GM19467 (cell line): ENCODE measurements around the gene GRXCR2.
"Not testable (repeated sequence)": the region's sequence is repeated elsewhere in the genome, so short reads cannot be mapped to it uniquely, and the experiment has no call there.

Source experiments
- ATAC-seq: cut with Tn5 transposase; IDR thresholded peaks from one replicate; pipeline ENCODE4 v1.9.1; 2021; ENCODE audit warnings: mild to moderate bottlenecking, moderate library complexity; ENCODE audit not compliant: unreplicated experiment

Gene GRXCR2, protein sequence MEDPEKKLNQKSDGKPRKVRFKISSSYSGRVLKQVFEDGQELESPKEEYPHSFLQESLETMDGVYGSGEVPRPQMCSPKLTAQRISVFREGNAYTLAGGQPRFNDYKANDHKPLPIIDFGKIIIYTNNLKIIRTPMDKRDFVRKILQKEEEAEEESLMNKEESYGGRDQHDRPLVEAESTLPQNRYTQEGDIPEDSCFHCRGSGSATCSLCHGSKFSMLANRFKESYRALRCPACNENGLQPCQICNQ

DNA sequence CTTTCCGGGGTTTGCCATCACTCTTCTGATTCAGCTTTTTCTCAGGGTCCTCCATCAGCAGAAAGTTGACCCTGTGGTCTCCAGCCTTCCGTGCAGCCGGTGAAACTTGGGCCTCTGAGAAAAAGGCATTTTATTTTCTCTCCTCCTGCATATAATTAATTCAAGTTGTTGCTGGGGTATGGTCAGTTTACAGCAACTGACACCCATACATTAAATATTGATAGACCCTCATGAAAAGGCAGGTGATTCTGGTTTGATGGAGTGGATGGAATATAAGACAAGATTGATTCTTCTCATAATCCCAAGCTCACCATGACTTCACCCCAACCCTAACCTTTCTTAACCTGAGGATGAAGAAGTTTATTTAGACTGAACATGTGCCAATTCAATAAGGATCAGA is at the start of gene GRXCR2:
GRXCR2 (minus strand) TSS at position 101 of the 400 bp plus-strand sequence; CDS start at position 55, 46 bp downstream.
- no peak for ATAC-seq

DNA sequence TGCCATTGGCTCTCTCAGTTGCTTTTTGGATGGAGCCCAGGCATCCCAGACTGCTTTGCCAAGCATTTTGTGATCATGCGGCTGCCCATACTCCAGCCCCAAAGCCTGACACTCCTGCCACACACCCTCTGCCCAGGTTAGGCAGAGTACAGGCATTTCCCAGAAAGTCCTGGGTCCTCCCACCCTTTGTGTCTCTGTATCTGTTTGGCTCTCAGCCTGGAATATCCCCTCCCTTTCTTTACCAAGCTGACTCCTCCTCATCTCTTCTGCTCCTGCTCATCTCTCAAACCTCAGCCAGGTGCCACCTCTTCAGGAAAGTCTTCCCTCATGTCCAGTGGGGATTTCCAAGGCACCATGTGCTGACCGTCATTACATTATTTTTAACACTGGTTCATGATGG is 49.2 kb upstream of the GRXCR2 start:
- no peak for ATAC-seq

DNA sequence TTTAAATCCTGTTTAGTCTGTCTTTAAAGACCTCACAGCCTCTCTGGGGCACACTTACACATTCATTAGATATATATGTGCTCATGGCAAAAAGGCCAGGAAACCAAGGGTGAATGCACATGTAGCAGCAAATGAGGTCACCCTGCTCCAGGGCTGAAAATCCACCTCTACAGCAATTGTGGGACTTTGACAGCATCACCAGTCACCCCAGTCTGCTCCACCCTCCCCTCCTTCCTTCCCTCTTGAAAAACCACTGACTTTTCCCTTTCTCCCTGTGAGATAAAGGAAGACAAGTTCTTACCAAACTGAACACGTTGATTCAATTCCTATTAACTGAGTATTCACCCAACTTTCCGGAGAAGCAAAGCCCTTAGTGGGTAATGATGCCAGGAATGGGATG is 48.4 kb upstream of the GRXCR2 start:
- ATAC-seq: no peak

DNA sequence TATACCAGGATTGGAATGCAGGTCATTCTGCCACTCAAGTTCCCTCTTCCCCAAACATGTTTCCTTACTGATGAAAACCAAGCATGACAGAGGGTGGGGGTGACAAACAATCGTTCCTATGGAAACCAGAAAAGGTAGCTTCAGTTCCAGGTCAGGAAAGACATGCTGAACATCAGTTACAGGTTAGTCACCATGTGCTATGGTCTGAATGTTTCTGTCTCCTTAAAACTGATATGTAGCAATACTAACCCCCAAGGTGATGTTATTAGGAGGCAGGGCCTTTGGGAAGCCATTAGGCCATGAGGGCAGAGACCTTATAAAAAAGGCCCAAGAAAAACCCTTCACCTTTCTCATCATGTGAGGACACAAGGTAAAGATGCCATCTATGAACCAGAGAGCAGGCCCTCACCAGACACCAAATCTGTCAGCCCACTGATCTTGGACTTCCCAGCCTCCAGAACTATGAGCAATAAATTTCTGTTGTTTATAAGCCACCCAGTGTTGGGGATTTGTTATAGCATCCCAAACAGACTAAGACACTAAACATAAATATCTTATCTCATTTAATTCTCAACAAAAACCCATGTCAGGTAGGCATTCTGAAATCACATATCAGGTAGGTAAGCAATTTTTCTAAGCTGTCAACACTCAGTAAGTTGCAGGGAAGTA is 47.9 kb upstream of the GRXCR2 start:
- no peak for ATAC-seq

DNA sequence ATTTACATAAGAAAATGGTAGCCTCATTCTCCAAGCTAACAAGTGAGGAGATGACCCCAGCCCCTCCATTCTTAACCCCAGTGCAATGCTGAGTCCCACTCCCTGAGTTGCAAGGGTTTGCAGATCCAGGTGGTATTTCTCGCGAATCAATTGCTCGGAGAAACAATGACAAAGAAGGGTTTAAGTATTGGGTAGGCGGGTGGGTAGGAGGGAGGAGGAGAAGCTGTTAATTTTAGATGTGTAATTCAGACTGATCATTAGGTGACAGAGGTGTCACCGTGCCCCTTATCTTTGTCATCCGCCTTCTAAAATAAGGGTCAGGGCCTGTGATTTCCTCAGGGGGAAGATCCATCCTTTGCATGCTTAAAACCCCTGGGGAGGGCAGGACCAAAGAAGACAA is 46.6 kb upstream of the GRXCR2 start:
- no peak for ATAC-seq

DNA sequence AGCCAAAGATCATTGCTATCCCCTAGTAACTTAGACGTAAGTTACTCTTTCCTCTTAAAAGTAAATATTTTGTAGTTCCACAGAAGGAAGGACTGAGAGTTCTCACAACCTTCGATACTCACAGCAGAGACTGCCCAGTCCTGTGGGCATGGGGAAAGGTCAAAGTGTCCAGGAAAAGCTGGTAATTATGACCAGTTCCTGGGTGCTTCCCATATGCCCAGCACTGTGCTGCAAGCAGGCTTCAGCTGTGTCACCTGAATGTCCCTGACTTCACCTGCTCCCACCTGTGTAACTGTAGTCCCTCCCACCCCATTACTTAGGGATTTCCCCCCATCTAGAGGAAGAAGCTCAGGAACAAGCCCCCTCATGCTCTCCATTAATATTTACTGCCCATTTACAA is 45.6 kb upstream of the GRXCR2 start:
- no peak for ATAC-seq

DNA sequence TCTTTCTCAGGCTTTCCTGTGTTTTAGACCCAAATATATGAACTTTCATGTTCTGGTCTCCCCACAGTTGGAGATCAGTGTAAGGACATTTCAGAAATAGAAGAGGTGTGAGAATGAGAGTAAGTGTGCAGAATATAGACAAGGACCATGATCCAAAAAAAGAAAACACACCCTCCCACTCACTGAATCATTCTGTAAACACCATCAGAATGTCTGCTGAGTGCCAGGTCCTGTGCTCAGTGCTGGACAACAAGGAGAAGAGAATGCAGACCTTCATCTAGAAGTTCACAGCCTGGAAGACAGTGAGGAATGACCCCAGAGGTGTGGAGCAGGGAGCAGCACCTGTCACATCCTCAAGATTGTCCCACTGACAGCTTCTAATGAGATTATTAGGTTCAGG is 44.5 kb upstream of the GRXCR2 start:
- no peak for ATAC-seq

DNA sequence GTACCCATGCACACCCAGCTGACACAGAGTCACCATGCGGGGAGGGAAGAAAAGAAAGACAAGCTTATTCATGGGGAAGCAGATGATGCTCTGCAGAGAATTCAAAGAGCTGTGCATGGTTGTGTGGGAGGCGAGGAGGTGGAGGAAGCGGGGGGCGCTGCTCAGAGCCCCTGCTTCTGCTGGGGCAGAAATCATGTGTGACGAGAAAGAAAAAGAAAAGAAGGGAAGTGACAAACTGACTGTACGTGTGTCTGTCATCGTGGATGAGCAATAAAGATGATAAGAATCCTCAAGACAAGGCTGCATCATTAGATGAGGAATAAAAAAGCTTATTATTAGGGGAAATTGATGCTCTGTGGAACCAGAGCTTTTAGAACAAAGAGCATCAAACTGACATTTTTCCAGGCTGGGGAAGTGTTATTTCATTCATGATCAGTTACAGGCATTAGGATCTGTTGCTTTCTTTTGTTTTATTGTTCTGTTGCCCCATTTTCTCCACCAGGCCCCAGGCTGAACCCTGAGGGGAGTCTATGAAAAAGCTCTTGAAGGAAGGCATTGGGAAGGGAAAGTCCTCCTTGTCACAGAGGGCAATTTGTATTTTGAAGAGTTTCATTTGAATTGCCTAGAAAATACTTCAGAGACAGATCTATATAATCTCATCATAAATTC is 43.3 kb upstream of the GRXCR2 start:
- no peak for ATAC-seq

DNA sequence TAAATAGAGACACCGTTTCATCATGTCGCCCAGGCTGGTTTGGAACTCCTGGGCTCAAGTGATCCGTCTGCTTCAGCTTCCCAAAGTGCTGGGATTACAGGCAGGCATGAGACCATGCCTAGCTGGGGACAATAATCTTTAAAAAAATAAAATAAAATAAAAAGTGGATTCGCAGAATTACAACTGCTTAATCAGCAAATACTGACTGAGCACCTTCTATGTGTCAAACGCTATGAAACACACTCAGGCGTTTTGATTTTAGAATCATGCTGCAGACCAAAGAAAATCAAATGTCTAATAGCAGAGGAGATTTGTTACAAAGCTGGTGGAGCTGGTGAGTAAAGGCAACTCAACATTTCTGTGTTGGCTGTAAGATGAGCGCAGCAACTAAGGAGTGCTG is 40.9 kb upstream of the GRXCR2 start:
- ATAC-seq: no peak

DNA sequence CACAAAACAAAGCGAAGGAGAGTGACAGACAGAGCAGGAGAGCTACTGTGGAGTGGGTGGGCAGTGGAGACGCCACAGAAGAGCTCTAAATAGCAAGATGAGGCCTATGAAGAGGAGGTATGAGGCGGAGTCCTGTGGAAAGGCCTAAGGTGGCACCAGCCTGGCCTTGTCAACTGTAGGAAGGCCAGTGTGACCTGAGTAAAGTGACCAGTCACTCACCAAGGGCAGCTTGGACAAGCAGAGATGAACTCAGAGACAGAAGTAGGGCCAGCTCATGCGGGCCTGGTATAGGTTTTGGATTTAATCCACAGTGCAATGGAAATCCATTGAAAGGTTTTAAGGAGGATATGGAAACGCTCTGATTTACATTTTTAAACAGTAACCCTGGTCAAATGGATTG is 39.8 kb upstream of the GRXCR2 start:
- no peak for ATAC-seq

DNA sequence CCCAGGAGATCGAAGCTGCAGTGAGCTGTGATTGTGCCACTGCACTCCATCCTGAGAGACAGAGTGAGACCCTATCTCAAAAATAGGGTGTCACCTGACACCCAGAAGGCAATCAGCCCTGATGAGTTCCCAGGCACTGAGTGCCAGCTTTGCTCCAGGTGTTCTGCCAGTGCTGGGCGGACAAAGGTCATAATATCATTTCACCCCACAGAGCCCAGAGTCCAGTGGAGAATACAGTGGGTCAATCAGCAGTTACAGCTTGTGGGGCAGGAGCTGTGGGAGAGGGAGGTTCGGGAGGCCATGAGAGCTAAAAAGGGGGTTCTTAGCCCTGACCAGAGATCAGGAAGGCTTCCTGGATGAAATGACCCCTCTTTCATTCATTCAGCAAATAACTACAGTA is 39.2 kb upstream of the GRXCR2 start:
- ATAC-seq: no peak

DNA sequence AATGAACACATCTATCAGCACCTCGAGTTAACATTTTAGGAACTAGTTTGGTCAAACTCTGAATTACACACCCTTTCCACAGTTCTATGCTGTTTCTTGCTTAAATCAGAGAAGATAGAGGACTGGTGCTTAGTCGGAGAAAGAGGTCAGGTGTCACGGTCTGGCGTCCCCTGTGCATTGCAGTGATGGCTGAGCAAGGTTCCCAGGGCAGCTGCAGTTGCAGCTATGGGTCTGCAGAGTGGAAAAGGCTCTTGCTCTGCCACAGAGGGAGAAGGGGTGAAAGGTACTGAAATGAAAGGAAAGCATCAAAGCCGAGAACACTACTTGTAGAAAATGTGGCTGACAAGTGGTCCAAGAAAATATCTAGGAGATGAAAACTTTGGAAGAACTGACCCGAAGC is 38.4 kb upstream of the GRXCR2 start:
- no peak for ATAC-seq

DNA sequence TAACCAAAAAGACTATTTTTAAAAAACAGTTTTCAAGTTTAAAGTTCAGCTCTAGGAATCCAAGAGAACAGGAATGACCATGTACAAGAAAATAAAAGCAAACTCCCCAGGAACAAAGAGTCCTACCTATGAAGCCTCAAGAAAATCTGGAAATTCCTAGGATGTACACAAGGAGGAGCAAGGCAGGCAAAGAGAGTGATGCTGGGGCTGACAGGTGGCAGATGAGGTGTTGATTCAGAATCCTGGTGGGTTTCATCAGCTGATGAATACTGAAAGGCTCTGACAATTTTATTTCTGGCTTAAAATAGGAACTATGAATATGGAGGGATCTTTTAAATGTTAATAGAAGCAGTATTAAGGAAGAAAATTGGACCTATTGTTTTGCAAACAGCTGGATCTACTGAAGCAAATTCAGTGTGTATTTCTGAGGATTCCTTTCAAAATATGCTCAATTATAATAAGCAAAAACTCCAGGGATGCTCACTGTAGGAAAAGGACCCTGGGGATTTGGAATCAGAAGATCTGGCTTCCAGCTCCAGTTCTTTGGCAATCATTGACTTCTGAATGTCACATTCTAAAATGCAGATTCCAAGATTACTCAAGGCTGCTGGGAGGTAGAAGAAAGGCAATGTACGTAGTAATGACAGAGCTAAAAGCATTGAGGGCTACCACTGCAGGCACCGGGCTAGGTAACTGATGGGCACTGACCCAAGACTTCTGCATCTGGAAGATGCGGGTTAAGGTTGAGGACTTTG is 35.6 kb upstream of the GRXCR2 start:
- ATAC-seq: no peak

DNA sequence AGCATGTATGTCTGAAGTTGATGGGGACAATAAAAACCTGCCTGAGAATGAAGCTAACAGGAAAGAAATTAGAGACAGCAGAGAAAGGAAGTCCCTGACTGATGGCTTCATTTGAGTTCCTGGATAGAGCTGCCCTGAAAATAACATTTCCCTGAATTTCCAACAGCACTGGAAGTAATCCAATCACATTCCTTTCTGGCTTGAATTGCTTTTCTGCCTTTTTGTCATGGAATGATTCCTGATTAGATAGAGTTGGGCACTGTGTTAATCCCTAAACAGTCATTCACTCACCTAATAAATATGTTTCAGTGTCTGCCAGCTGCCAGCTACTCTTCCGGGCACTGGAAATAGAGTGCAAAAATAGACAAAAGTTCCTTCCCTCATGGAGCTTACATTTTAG is 33.6 kb upstream of the GRXCR2 start:
- no peak for ATAC-seq

DNA sequence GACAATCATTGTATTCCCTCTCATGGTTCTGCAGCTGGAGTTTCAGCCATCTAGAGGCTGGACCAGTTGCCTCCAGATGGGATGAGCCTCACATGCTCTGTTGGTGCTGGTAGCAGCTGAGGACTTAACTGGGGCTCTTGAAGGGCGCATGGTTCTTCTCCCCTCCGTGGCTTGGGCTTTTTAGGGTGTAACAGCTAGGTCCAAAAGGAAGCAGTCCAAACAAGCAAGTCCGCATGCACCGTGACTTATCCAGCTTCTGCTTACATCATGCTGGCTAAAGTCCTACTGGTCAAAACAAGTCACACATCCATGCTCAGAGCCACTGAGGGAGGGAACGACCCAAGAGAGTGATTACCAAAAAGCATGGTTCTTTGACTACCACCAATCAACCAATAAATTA is 31.9 kb upstream of the GRXCR2 start:
- ATAC-seq: no peak

DNA sequence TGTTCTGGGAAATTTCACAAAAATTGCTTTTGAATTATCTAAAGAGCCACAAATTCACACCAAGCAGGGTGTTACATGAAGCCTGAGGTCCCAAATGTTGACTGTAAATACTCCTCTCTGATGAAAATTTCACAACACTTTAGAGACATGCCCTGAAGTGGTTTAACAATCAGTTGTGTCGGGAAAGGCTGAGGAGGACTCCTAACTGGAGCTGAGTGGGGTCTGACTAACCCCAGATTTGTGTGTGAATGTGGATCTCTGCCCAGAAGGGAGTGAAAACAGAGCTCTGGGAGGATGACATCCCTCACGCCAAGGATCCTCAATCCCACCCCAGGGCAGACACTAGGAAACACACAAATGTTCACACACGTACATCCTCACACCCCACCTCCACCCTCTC is 31.1 kb upstream of the GRXCR2 start:
- ATAC-seq: no peak

DNA sequence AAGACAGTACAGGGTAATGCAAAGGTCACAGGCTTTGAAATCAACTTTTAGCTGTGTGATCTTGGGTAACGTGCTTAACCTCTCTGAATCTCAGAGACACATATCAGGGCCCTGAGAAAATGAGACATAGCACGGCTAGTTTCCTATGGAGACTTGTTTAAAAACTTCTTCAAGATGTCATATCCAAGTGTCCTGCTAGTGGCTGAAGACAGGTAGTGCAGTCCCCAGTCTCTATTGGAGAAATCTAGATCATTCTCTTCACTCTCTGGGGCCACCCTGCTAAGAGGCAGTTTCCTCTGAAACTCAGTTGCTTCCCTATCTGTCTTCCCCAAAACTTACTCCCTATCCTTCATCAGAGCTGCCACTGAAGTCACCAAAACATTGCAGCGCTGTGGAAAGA is 30.3 kb upstream of the GRXCR2 start:
- peak; percentile 55 for ATAC-seq

DNA sequence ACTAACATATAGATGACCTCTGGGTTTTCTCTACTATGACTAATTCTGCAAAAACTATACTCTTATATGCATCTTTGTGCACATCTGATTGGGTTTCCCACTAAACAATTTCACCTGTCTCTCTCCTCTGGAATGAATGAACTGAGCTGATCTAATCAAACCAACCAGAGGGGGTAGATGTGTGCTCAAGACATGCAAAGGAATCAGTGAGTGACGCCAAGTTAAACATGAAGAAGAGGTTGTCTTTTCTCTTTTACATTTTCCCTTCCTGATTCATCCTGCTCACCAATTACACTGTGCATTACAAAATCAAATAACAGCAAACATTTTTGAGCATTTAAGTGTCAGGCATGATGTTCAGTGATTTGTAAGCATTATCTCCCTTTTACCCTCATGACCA is 29.6 kb upstream of the GRXCR2 start:
- no peak for ATAC-seq

DNA sequence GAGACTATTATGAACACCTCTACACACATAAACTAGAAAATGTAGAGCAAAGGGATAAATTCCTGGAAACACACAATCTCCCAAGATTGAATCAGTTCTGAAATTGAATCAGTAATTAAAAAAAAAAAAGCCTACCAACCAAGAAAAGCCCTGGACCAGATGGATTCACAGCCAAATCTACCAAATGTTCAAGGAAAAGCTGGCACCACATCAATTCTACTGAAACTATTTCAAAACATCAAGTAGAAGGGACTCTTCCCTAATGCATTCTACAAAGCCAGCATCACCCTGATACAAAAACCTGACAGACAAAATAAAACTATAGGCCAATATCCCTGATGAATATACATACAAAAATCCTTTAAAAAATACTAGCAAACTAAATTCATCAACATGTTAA is 25.4 kb upstream of the GRXCR2 start:
- no peak for ATAC-seq

DNA sequence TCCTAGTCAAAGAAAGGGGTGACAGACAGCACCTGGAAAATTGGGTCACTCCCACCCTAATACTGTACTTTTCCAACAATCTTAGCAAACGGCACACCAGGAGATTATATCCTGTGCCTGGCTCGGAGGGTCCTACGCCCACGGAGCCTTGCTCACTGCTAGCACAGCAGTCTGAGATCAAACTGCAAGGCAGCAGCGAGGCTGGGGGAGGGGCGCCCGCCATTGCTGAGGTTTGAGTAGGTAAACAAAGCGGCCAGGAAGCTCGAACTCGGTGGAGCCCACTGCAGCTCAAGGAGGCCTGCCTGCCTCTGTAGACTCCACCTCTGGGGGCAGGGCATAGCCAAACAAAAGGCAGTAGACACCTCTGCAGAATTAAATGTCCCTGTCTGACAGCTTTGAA is 18.6 kb upstream of the GRXCR2 start:
- not testable (repeated sequence) for ATAC-seq

DNA sequence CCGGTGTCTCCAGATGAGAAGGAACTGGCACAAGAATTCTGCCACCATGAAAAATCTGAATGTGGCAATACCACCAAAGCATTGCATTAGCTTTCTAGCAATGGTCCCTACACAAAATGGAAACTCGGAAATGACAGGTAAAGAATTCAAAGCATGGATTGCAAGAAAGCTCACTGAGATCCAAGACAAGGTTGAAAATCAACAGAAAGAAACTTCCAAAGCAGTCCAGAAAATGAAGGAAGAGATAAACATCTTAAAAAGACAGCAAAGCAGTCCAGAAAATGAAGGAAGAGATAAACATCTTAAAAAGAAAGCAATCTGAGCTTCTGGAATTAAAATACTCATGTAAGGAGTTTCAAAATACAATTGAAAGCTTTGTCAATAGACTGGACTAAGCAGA is 16.8 kb upstream of the GRXCR2 start:
- ATAC-seq: no peak
